Measurements from ENCODE around the gene TPCN1.

TPCN1 gene

GRCh38 chr12:113333877-113334785 lies 112.9 kb downstream of the TPCN1 start:
- H3K4me2 ChIP-seq (ENCODE audit: insufficient read depth, low read length, poor library complexity, severe bottlenecking) = peak overlapping the region; percentile 63
- peaks cover 2 to 3% of the 10 kb centered on the region in 2 donors for H3K4me1 ChIP-seq (ENCODE audit: control insufficient read depth in 2 of 2, insufficient read depth in 1 of 2, low read depth in 1 of 2, low read length in 2 of 2)
- no peaks in the 10 kb centered on the region for H3K79me1 ChIP-seq (ENCODE audit: low read depth, low read length)
- H2BK120ac ChIP-seq (ENCODE audit: low read depth, low read length) = no peak overlapping the region
- no peak for DNase-seq (ENCODE audit: low spot score)
- no peak overlapping the region for H2AK5ac ChIP-seq (ENCODE audit: low read depth, low read length)
- H3K9me3 ChIP-seq (replicated peaks in 1 of 2; ENCODE audit: control insufficient read depth in 2 of 2, insufficient read depth in 1 of 2, low read depth in 1 of 2, low read length in 2 of 2) = peaks cover 0 to 5% of the 10 kb centered on the region in 2 donors
- H3K27me3 ChIP-seq (ENCODE audit: control insufficient read depth in 3 of 3, insufficient read depth in 3 of 3, low read depth in 1 of 3, low read length in 3 of 3) = peaks cover 2 to 10% (median 2%) of the 10 kb centered on the region in 3 experiments
- H4K8ac ChIP-seq (ENCODE audit: low read depth, low read length) = no peak overlapping the region
- H2AFZ ChIP-seq (ENCODE audit: low read length) = peak overlapping the region; percentile 94
- no CpG with 5 or more reads among the region's 27 CpGs for WGBS, 2 donors (ENCODE audit: extremely low coverage in 2 of 2, insufficient read length in 2 of 2, insufficient replicate concordance in 1 of 2)
- H3K4me3 ChIP-seq (ENCODE audit: low read length in 2 of 2) = peak overlapping the region; percentile 65 to 80
- no peak overlapping the region for H3K9ac ChIP-seq (ENCODE audit: low read depth, low read length, poor library complexity)
- no peak overlapping the region for H4K91ac ChIP-seq (ENCODE audit: low read depth, low read length, poor library complexity)
- H2BK5ac ChIP-seq (ENCODE audit: low read length) = no peak overlapping the region
- no peak overlapping the region for H3K27ac ChIP-seq (replicated peaks; ENCODE audit: low read length)
- H3K23ac ChIP-seq (ENCODE audit: low read depth, low read length, poor library complexity) = peak overlapping the region; percentile 49
- no peak overlapping the region for H3K18ac ChIP-seq (ENCODE audit: low read length)
- H3K14ac ChIP-seq (ENCODE audit: low read length) = no peak overlapping the region
- no peaks in the 10 kb centered on the region for H3K36me3 ChIP-seq (replicated peaks in 1 of 2; ENCODE audit: control insufficient read depth in 2 of 2, insufficient read depth in 2 of 2, low read length in 2 of 2)
- H2BK12ac ChIP-seq (ENCODE audit: low read length) = no peak overlapping the region
- no peak overlapping the region for H2BK15ac ChIP-seq (ENCODE audit: low read length)
- H3K4ac ChIP-seq (ENCODE audit: low read length) = no peak overlapping the region

GRCh38 chr12:113334786-113335539 lies 113.7 kb downstream of the TPCN1 start, which contains the start of gene SLC8B1:
Gene SLC8B1, minus strand, starts transcription at chr12:113335109. Its CDS starts 2,231 bp downstream, at chr12:113332878.
- DNase-seq (ENCODE audit: low spot score) = peak; percentile 83
- Histone ChIP-seq H2BK15ac (ENCODE audit: low read length) (no peak within 1 kb of the TSS), H3K23ac (ENCODE audit: low read depth, low read length, poor library complexity) (peak within 1 kb of the TSS; percentile 49)

GRCh38 chr12:113339540-113339939 lies 118.3 kb downstream of the TPCN1 start:
- Histone ChIP-seq H2BK12ac (ENCODE audit: low read length) (no peak overlapping the region), H2BK5ac (ENCODE audit: low read length) (no peak overlapping the region), H2AK5ac (ENCODE audit: low read depth, low read length) (no peak overlapping the region), H2AFZ (ENCODE audit: low read length) (no peak overlapping the region), H3K18ac (ENCODE audit: low read length) (no peak overlapping the region), H2BK120ac (ENCODE audit: low read depth, low read length) (no peak overlapping the region), H3K27me3 (ENCODE audit: control insufficient read depth in 3 of 3, insufficient read depth in 3 of 3, low read depth in 1 of 3, low read length in 3 of 3) (peaks cover 0 to 2% (median 2%) of the 10 kb centered on the region in 3 experiments), H3K9me3 (replicated peaks in 1 of 2; ENCODE audit: control insufficient read depth in 2 of 2, insufficient read depth in 1 of 2, low read depth in 1 of 2, low read length in 2 of 2) (peaks cover 0 to 3% of the 10 kb centered on the region in 2 donors), H3K9ac (ENCODE audit: low read depth, low read length, poor library complexity) (no peak overlapping the region), H3K4me1 (ENCODE audit: control insufficient read depth in 2 of 2, insufficient read depth in 1 of 2, low read depth in 1 of 2, low read length in 2 of 2) (peaks cover under 1 to 1% of the 10 kb centered on the region in 2 donors), H3K4me3 (ENCODE audit: low read length in 2 of 2) (no peak overlapping the region), H3K23ac (ENCODE audit: low read depth, low read length, poor library complexity) (no peak overlapping the region), H3K27ac (replicated peaks; ENCODE audit: low read length) (no peak overlapping the region), H2BK15ac (ENCODE audit: low read length) (no peak overlapping the region), H3K79me1 (ENCODE audit: low read depth, low read length) (no peaks in the 10 kb centered on the region), H4K8ac (ENCODE audit: low read depth, low read length) (no peak overlapping the region), H3K14ac (ENCODE audit: low read length) (no peak overlapping the region), H3K36me3 (replicated peaks in 1 of 2; ENCODE audit: control insufficient read depth in 2 of 2, insufficient read depth in 2 of 2, low read length in 2 of 2) (no peaks in the 10 kb centered on the region), H3K4me2 (ENCODE audit: insufficient read depth, low read length, poor library complexity, severe bottlenecking) (no peak overlapping the region), H3K4ac (ENCODE audit: low read length) (no peak overlapping the region), H4K91ac (ENCODE audit: low read depth, low read length, poor library complexity) (no peak overlapping the region)
- no peak for DNase-seq (ENCODE audit: low spot score)
- no CpG with 5 or more reads among the region's 5 CpGs for WGBS, 2 donors (ENCODE audit: extremely low coverage in 2 of 2, insufficient read length in 2 of 2, insufficient replicate concordance in 1 of 2)

More at GRCh38 chr12:113334786-113335539, 113.7 kb downstream of the TPCN1 start, which contains the start of gene SLC8B1:
- no peak within 1 kb of the TSS for H3K27ac ChIP-seq (replicated peaks; ENCODE audit: low read length)
- H2BK5ac ChIP-seq (ENCODE audit: low read length) = no peak within 1 kb of the TSS
- peaks cover 0 to 5% of the 10 kb centered on the region in 2 donors for H3K9me3 ChIP-seq (replicated peaks in 1 of 2; ENCODE audit: control insufficient read depth in 2 of 2, insufficient read depth in 1 of 2, low read depth in 1 of 2, low read length in 2 of 2)
- no CpG with 5 or more reads among the region's 62 CpGs for WGBS, 2 donors (ENCODE audit: extremely low coverage in 2 of 2, insufficient read length in 2 of 2, insufficient replicate concordance in 1 of 2)
- H3K9ac ChIP-seq (ENCODE audit: low read depth, low read length, poor library complexity) = peak within 1 kb of the TSS; percentile 13
- no peak within 1 kb of the TSS for H4K8ac ChIP-seq (ENCODE audit: low read depth, low read length)
- H3K79me1 ChIP-seq (ENCODE audit: low read depth, low read length) = no peaks in the 10 kb centered on the region
- H2AFZ ChIP-seq (ENCODE audit: low read length) = peak within 1 kb of the TSS; percentile 94
- peak within 1 kb of the TSS; percentile 87 for H3K18ac ChIP-seq (ENCODE audit: low read length)
- H2AK5ac ChIP-seq (ENCODE audit: low read depth, low read length) = no peak within 1 kb of the TSS
- H3K36me3 ChIP-seq (replicated peaks in 1 of 2; ENCODE audit: control insufficient read depth in 2 of 2, insufficient read depth in 2 of 2, low read length in 2 of 2) = no peaks in the 10 kb centered on the region
- peak within 1 kb of the TSS; percentile 63 for H3K4me2 ChIP-seq (ENCODE audit: insufficient read depth, low read length, poor library complexity, severe bottlenecking)
- H3K27me3 ChIP-seq (ENCODE audit: control insufficient read depth in 3 of 3, insufficient read depth in 3 of 3, low read depth in 1 of 3, low read length in 3 of 3) = peaks cover 2 to 10% (median 2%) of the 10 kb centered on the region in 3 experiments
- peak within 1 kb of the TSS; percentile 65 to 80 for H3K4me3 ChIP-seq (ENCODE audit: low read length in 2 of 2)
- no peak within 1 kb of the TSS for H3K4ac ChIP-seq (ENCODE audit: low read length)
- H3K14ac ChIP-seq (ENCODE audit: low read length) = no peak within 1 kb of the TSS
- H2BK12ac ChIP-seq (ENCODE audit: low read length) = no peak within 1 kb of the TSS
- H4K91ac ChIP-seq (ENCODE audit: low read depth, low read length, poor library complexity) = no peak within 1 kb of the TSS
- peaks cover 2 to 3% of the 10 kb centered on the region in 2 donors for H3K4me1 ChIP-seq (ENCODE audit: control insufficient read depth in 2 of 2, insufficient read depth in 1 of 2, low read depth in 1 of 2, low read length in 2 of 2)
- H2BK120ac ChIP-seq (ENCODE audit: low read depth, low read length) = no peak within 1 kb of the TSS
